ENCODE data around the gene ZNF552. TPM values are rescaled to one million over a fixed set of nuclear protein-coding genes. Genes with fewer than 3 reads are reported as not detected.
A peak's percentile ranks its signal among the peaks of the same experiment; 100 is the strongest.
"Not testable (repeated sequence)": the region's sequence is repeated elsewhere in the genome, so short reads cannot be mapped to it uniquely, and the experiment has no call there.

Gene ZNF552
- total RNA-seq, 5 donors from 2014 or later (not counting 1 experiment from before 2014, with no cell fraction given), result 12.7 to 18.9 (median 16.2) TPM

- no peak for DNase-seq
- Histone ChIP-seq H3K4me3 (ENCODE audit: control insufficient read depth in 1 of 2, extremely low read depth in 1 of 2, low read length in 1 of 2) (no peak overlapping the region), H3K9me3 (no peaks in the 10 kb centered on the region), H3K36me3 (ENCODE audit: control insufficient read depth in 2 of 2, extremely low read depth in 1 of 2, insufficient read depth in 1 of 2, low read length in 1 of 2) (peaks cover 0 to 34% of the 10 kb centered on the region in 2 donors), H3K4me1 (ENCODE audit: control insufficient read depth in 1 of 2, extremely low read depth in 1 of 2, insufficient read depth in 2 of 2, low read length in 2 of 2) (peaks cover 13 to 14% of the 10 kb centered on the region in 2 experiments), H3K27ac (ENCODE audit: low read length) (no peak overlapping the region), H3K27me3 (replicated peaks in 1 of 2; ENCODE audit: control insufficient read depth in 2 of 2, extremely low read depth in 1 of 2, insufficient read depth in 2 of 2, low read length in 1 of 2) (no peaks in the 10 kb centered on the region)
- Mint-ChIP-seq H3K4me1 (peaks cover 32 to 37% (median 36%) of the 10 kb centered on the region in 3 donors), H3K27ac (no peak overlapping the region), H3K4me3 (no peak overlapping the region), H3K36me3 (peaks cover 47% of the 10 kb centered on the region), H3K9me3 (no peaks in the 10 kb centered on the region), H3K27me3 (no peaks in the 10 kb centered on the region)
- ChIA-PET CTCF (no interaction called here), POLR2A (no interaction called here)
- WGBS (ENCODE audit: insufficient coverage), result 100% methylated on average over 1 of the region's 2 CpGs
- no peak for ATAC-seq (replicated peaks in 1 of 4)
Observed at GRCh38 chr19:57807541-57807940, 7.2 kb downstream of the ZNF552 start.

GRCh38 chr19:57803594-57804325, 11.0 kb downstream of the ZNF552 start:
- no peaks in the 10 kb centered on the region for H3K27me3 Mint-ChIP-seq

GRCh38 chr19:57803265-57803593, 11.5 kb downstream of the ZNF552 start:
- no peaks in the 10 kb centered on the region for H3K9me3 ChIP-seq
- peaks cover 0 to 5% (median 0%) of the 10 kb centered on the region in 3 donors for H3K9me3 Mint-ChIP-seq
- peak overlapping the region; percentile 17 to 58 for H3K4me3 ChIP-seq (ENCODE audit: control insufficient read depth in 1 of 2, extremely low read depth in 1 of 2, low read length in 1 of 2)
- ChIA-PET POLR2A (no interaction called here), CTCF (no interaction called here)
- peaks cover 39% of the 10 kb centered on the region for H3K36me3 Mint-ChIP-seq
- H3K4me1 Mint-ChIP-seq, result peaks cover 23 to 30% (median 30%) of the 10 kb centered on the region in 3 donors
- peaks cover 0 to 17% of the 10 kb centered on the region in 2 donors for H3K36me3 ChIP-seq (ENCODE audit: control insufficient read depth in 2 of 2, extremely low read depth in 1 of 2, insufficient read depth in 1 of 2, low read length in 1 of 2)
- 59% methylated on average over 6 of the region's 6 CpGs for WGBS (ENCODE audit: insufficient coverage)
- no peak overlapping the region for H3K27ac ChIP-seq (ENCODE audit: low read length)
- H3K27me3 Mint-ChIP-seq, result no peaks in the 10 kb centered on the region
- ATAC-seq (replicated peaks in 1 of 4) (no peak), DNase-seq (no peak)
- peak overlapping the region; percentile 53 to 74 for H3K27ac Mint-ChIP-seq
- peaks cover 10 to 13% of the 10 kb centered on the region in 2 experiments for H3K4me1 ChIP-seq (ENCODE audit: control insufficient read depth in 1 of 2, extremely low read depth in 1 of 2, insufficient read depth in 2 of 2, low read length in 2 of 2)
- H3K4me3 Mint-ChIP-seq, result peak overlapping the region; percentile 66 to 85 (median 71)
- H3K27me3 ChIP-seq (replicated peaks in 1 of 2; ENCODE audit: control insufficient read depth in 2 of 2, extremely low read depth in 1 of 2, insufficient read depth in 2 of 2, low read length in 1 of 2), result no peaks in the 10 kb centered on the region

More at GRCh38 chr19:57803594-57804325, 11.0 kb downstream of the ZNF552 start:
- CTCF ChIA-PET, result interaction anchor here in 1 of 2 donors (0.5 kb wide), 1 partner anchor 19 kb away, joined by 3 read pairs; no protein-coding TSS in a partner anchor
- peaks cover 10 to 13% of the 10 kb centered on the region in 2 experiments for H3K4me1 ChIP-seq (ENCODE audit: control insufficient read depth in 1 of 2, extremely low read depth in 1 of 2, insufficient read depth in 2 of 2, low read length in 2 of 2)
- peaks cover 0 to 21% of the 10 kb centered on the region in 2 donors for H3K36me3 ChIP-seq (ENCODE audit: control insufficient read depth in 2 of 2, extremely low read depth in 1 of 2, insufficient read depth in 1 of 2, low read length in 1 of 2)
- no peak overlapping the region for H3K27ac ChIP-seq (ENCODE audit: low read length)
- peak overlapping the region; percentile 17 to 58 for H3K4me3 ChIP-seq (ENCODE audit: control insufficient read depth in 1 of 2, extremely low read depth in 1 of 2, low read length in 1 of 2)
- 77% methylated on average over 5 of the region's 19 CpGs for WGBS (ENCODE audit: insufficient coverage)
- Mint-ChIP-seq H3K4me1 (peaks cover 23 to 30% (median 30%) of the 10 kb centered on the region in 3 donors), H3K27ac (peak overlapping the region; percentile 53 to 74), H3K4me3 (peak overlapping the region; percentile 66 to 85 (median 71)), H3K36me3 (peaks cover 43% of the 10 kb centered on the region), H3K9me3 (peaks cover 0 to 5% (median 0%) of the 10 kb centered on the region in 3 donors)
- POLR2A ChIA-PET, result no interaction called here
- no peaks in the 10 kb centered on the region for H3K27me3 ChIP-seq (replicated peaks in 1 of 2; ENCODE audit: control insufficient read depth in 2 of 2, extremely low read depth in 1 of 2, insufficient read depth in 2 of 2, low read length in 1 of 2)
- ATAC-seq (replicated peaks in 1 of 4), result peak in 2 of 4 experiments; percentile 36 to 57
- DNase-seq, result peak in 1 of 35 experiments; percentile 16
- H3K9me3 ChIP-seq, result no peaks in the 10 kb centered on the region

- Histone ChIP-seq H3K27me3 (replicated peaks in 1 of 2; ENCODE audit: control insufficient read depth in 2 of 2, extremely low read depth in 1 of 2, insufficient read depth in 2 of 2, low read length in 1 of 2) (no peaks in the 10 kb centered on the region), H3K4me1 (ENCODE audit: control insufficient read depth in 1 of 2, extremely low read depth in 1 of 2, insufficient read depth in 2 of 2, low read length in 2 of 2) (peaks cover 10 to 13% of the 10 kb centered on the region in 2 experiments), H3K4me3 (ENCODE audit: control insufficient read depth in 1 of 2, extremely low read depth in 1 of 2, low read length in 1 of 2) (no peak overlapping the region), H3K9me3 (no peaks in the 10 kb centered on the region), H3K27ac (ENCODE audit: low read length) (no peak overlapping the region), H3K36me3 (ENCODE audit: control insufficient read depth in 2 of 2, extremely low read depth in 1 of 2, insufficient read depth in 1 of 2, low read length in 1 of 2) (peaks cover 0 to 8% of the 10 kb centered on the region in 2 donors)
- 64% methylated on average over 2 of the region's 4 CpGs for WGBS (ENCODE audit: insufficient coverage)
- ATAC-seq (replicated peaks in 1 of 4), result no peak
- POLR2A ChIA-PET, result no interaction called here
- CTCF ChIA-PET, result no interaction called here
- Mint-ChIP-seq H3K27me3 (no peaks in the 10 kb centered on the region), H3K9me3 (peaks cover 0 to 5% (median 0%) of the 10 kb centered on the region in 3 donors), H3K36me3 (peaks cover 32% of the 10 kb centered on the region), H3K4me1 (peaks cover 22 to 30% (median 27%) of the 10 kb centered on the region in 3 donors), H3K4me3 (no peak overlapping the region), H3K27ac (no peak overlapping the region)
- DNase-seq, result no peak
Observed at GRCh38 chr19:57802269-57802668, 12.4 kb downstream of the ZNF552 start.

GRCh38 chr19:57800696-57801095, 14.0 kb downstream of the ZNF552 start:
- no peak overlapping the region for H3K27ac Mint-ChIP-seq
- POLR2A ChIA-PET, result interaction anchor here in 1 of 2 donors (0.6 kb wide), 1 partner anchor 11 kb away, joined by 5 read pairs; no protein-coding TSS in a partner anchor

GRCh38 chr19:57796580-57796979, 18.1 kb downstream of the ZNF552 start:
- no CpG with 5 or more reads among the region's 1 CpG for WGBS (ENCODE audit: insufficient coverage)

More at GRCh38 chr19:57800696-57801095, 14.0 kb downstream of the ZNF552 start:
- H3K4me3 ChIP-seq (ENCODE audit: control insufficient read depth in 1 of 2, extremely low read depth in 1 of 2, low read length in 1 of 2), result no peak overlapping the region
- CTCF ChIA-PET, result no interaction called here
- WGBS (ENCODE audit: insufficient coverage), result 94% methylated on average over 3 of the region's 5 CpGs
- peaks cover 22 to 30% (median 27%) of the 10 kb centered on the region in 3 donors for H3K4me1 Mint-ChIP-seq
- H3K27me3 ChIP-seq (replicated peaks in 1 of 2; ENCODE audit: control insufficient read depth in 2 of 2, extremely low read depth in 1 of 2, insufficient read depth in 2 of 2, low read length in 1 of 2), result no peaks in the 10 kb centered on the region
- ATAC-seq (replicated peaks in 1 of 4) (no peak), DNase-seq (no peak)
- H3K36me3 ChIP-seq (ENCODE audit: control insufficient read depth in 2 of 2, extremely low read depth in 1 of 2, insufficient read depth in 1 of 2, low read length in 1 of 2), result peaks cover 0 to 11% of the 10 kb centered on the region in 2 donors
- H3K27ac ChIP-seq (ENCODE audit: low read length), result no peak overlapping the region
- H3K36me3 Mint-ChIP-seq, result peaks cover 38% of the 10 kb centered on the region
- H3K4me1 ChIP-seq (ENCODE audit: control insufficient read depth in 1 of 2, extremely low read depth in 1 of 2, insufficient read depth in 2 of 2, low read length in 2 of 2), result peaks cover 10 to 13% of the 10 kb centered on the region in 2 experiments
- no peaks in the 10 kb centered on the region for H3K9me3 ChIP-seq
- peaks cover 0 to 5% (median 0%) of the 10 kb centered on the region in 3 donors for H3K9me3 Mint-ChIP-seq
- H3K4me3 Mint-ChIP-seq, result no peak overlapping the region
- no peaks in the 10 kb centered on the region for H3K27me3 Mint-ChIP-seq

More at GRCh38 chr19:57796580-57796979, 18.1 kb downstream of the ZNF552 start:
- Mint-ChIP-seq H3K9me3 (peaks cover 0 to 12% (median 3%) of the 10 kb centered on the region in 3 donors), H3K4me1 (peaks cover 3 to 12% (median 6%) of the 10 kb centered on the region in 3 donors), H3K36me3 (peaks cover 59% of the 10 kb centered on the region)
- H3K4me3 Mint-ChIP-seq; ATAC-seq (replicated peaks in 1 of 4); POLR2A ChIA-PET; CTCF ChIA-PET; H3K27me3 ChIP-seq (replicated peaks in 1 of 2; ENCODE audit: control insufficient read depth in 2 of 2, extremely low read depth in 1 of 2, insufficient read depth in 2 of 2, low read length in 1 of 2); H3K27ac ChIP-seq (ENCODE audit: low read length); H3K27ac Mint-ChIP-seq; DNase-seq; H3K4me1 ChIP-seq (ENCODE audit: control insufficient read depth in 1 of 2, extremely low read depth in 1 of 2, insufficient read depth in 2 of 2, low read length in 2 of 2); H3K4me3 ChIP-seq (ENCODE audit: control insufficient read depth in 1 of 2, extremely low read depth in 1 of 2, low read length in 1 of 2); H3K27me3 Mint-ChIP-seq; H3K9me3 ChIP-seq: not testable (repeated sequence)
- H3K36me3 ChIP-seq (ENCODE audit: control insufficient read depth in 2 of 2, extremely low read depth in 1 of 2, insufficient read depth in 1 of 2, low read length in 1 of 2), result peaks cover 5 to 26% of the 10 kb centered on the region in 2 donors

Data from T-cell (primary cell).